Spleen (tissue), 11 donors: ENCODE data around the gene HOXB4. TPM values are rescaled to one million over a fixed set of nuclear protein-coding genes. Genes with fewer than 3 reads are reported as not detected.

Source experiments
- DNase-seq: peaks from one replicate; pipeline ENCODE4 v3.0.0-alpha.2; 2020
- H3K27ac ChIP-seq, 8 donors: fragments of 200-600 bp; sonication (generic) in 7 of 8; 1 replicate in 4 of 8; 2 replicates in 4 of 8; pipeline versions ENCODE4 v1.5.0 to v1.8.0; 2016 to 2021; ENCODE audit warnings: inconsistent platforms in 4 of 8, mild to moderate bottlenecking in 4 of 8, moderate library complexity in 1 of 8
- H3K27me3 ChIP-seq, 7 donors: fragments of 200-600 bp; sonication (generic) in 6 of 7; replicated peaks in 1 of 7; 1 replicate in 4 of 7; 2 replicates in 3 of 7; pipeline versions ENCODE4 v1.5.0 to v1.8.0; 2016 to 2021; ENCODE audit warnings: inconsistent platforms in 3 of 7, mild to moderate bottlenecking in 1 of 7
- H3K36me3 ChIP-seq, 6 donors: fragments of 200-600 bp; sonication (generic) in 5 of 6; 1 replicate in 4 of 6; 2 replicates in 2 of 6; pipeline versions ENCODE4 v1.5.0 to v1.8.0; 2016 to 2021; ENCODE audit warnings: inconsistent platforms in 2 of 6
- H3K4me1 ChIP-seq, 6 donors: fragments of 200-600 bp; sonication (generic) in 5 of 6; 1 replicate in 3 of 6; 2 replicates in 3 of 6; pipeline versions ENCODE4 v1.5.0 to v1.8.0; 2016 to 2021; ENCODE audit warnings: inconsistent platforms in 3 of 6
- H3K4me3 ChIP-seq, 8 donors: fragments of 200-600 bp; sonication (generic) in 7 of 8; 1 replicate in 4 of 8; 2 replicates in 4 of 8; pipeline versions ENCODE4 v1.5.0 to v1.8.0; 2016 to 2021; ENCODE audit warnings: inconsistent platforms in 4 of 8, mild to moderate bottlenecking in 4 of 8, moderate library complexity in 2 of 8
- H3K9me3 ChIP-seq, 8 donors: fragments of 200-600 bp; sonication (generic) in 7 of 8; 1 replicate in 4 of 8; 2 replicates in 4 of 8; pipeline versions ENCODE4 v1.5.0 to v1.8.0; 2016 to 2021; ENCODE audit warnings: inconsistent platforms in 4 of 8
- POLR2A ChIP-seq, 3 donors: fragments of 450-650 bp; IDR thresholded peaks; one replicate each; pipeline ENCODE4 v1.5.1; 2017; ENCODE audit warnings: antibody characterized with exemption in 3 of 3, mild to moderate bottlenecking in 1 of 3
- POLR2AphosphoS5 ChIP-seq, 3 donors: sonication (generic); formaldehyde crosslinking; IDR thresholded peaks; one replicate each; pipeline ENCODE4 v1.5.1; 2017; ENCODE audit warnings: antibody characterized with exemption in 3 of 3
- WGBS, 5 donors: extraction: QIAGEN DNeasy Blood & Tissue Kit in 3 of 5; methylation state at CpG; one replicate each; pipeline versions ENCODE4 v1.1.5 to v1.1.7; 2013 to 2018; 5-methylcytosine and 5-hydroxymethylcytosine counted together
- intact Hi-C: fragments of 100-400 bp; cut with DNase I; formaldehyde crosslinking; loops from one replicate; pipeline ENCODE4 v1.15.0; 2023; ENCODE audit warnings: low total_unique reads
- polyA plus RNA-seq, 3 donors: library from polyadenylated mRNA; stranded (reverse); fragments of 200-250 nt; gene quantifications; one replicate each; pipeline ENCODE4 v1.2.1, GENCODE V29; 2013
- total RNA-seq, 7 donors: library from RNA; depleted of rRNA in 3 of 7; stranded (reverse); fragments of >200 nt in 3 of 7; fragmentation: NEBNext Ultra II Directional in 4 of 7; extraction: Animal tissue kit (Norgen Biotek cat#: 25700) in 4 of 7; gene quantifications; one replicate each; pipeline versions ENCODE4 v1.1.0 to v1.2.1, GENCODE V29; 2016 to 2021
- TF ChIP-seq, protein P1 (sequence below), 11 experiments: fragments of 200-600 bp in 7 of 11; fragments of 450-650 bp in 4 of 11; sonication (generic) in 4 of 11; IDR thresholded peaks in 8 of 11; conservative IDR thresholded peaks in 3 of 11; 1 replicate in 7 of 11; 2 replicates in 4 of 11; pipeline versions ENCODE4 v1.4.0 to v1.8.0; 2016 to 2021; ENCODE audit warnings: antibody characterized with exemption in 11 of 11, inconsistent platforms in 4 of 11, mild to moderate bottlenecking in 1 of 11
- donor health status: healthy with polysubstance abuse.
- donor health status: DM: no; HTN: no; CAD: no; lungs with moderate emphysema.
- donor health status: DM: no; HTN: no; CAD: no.
- donor health status: Bipolar disorder and iron deficiency.
- donor health status: healthy.
- donor health status: DM: no; HTN: no; CAD: no.
- donor health status: DM: yes; HTN: yes; CAD: no.

The HOXB4 gene
- total and polyA plus RNA-seq, 10 donors, result 1.9 to 6.4 (median 2.7) TPM

DNA sequence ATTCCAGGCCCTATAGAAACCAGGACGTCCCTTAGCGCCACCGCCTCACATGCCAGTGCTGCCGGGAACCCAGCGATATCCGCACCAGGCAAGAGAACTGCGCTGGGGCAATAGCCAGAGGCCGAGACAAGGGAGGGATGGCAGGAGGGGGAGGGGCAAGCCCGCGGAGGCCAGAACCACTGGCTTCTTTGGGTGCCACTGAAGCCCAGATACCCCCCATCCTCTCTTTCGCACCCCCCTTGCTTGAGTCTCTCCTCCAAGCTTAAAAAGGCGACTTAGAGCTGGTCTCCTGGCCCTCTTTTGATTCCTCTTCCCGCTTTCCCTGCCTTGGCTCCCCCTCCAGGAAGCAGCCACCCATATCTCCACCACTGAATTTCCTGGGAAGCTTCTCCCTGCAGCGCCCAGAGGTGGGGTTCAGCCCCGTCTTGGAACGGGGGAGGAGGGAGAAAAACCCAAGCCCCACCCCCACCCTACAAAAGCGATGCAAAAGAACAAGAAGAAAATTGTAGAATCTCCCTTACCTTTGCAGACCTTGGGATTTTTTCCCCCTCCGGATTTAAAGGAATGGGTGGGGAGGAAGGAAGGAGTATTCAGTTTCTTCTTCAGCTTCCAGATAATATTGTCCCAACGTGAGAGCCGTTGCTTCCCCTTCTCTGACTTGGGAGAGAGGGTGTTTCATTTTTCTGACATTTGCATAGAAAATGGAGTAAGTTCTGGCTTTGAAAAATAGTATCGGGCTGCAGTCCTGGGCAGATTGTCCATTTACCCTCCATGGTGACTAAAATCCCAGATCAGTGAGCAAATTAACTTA lies 26.0 kb upstream of the HOXB4 start:
- TF ChIP-seq POLR2AphosphoS5 (IDR thresholded peaks at IDR 0.05), result peak in 2 of 3 donors; percentile 15 to 55
- no peak for TF ChIP-seq POLR2A (IDR thresholded peaks at IDR 0.05)
- TF ChIP-seq, protein P1, sequence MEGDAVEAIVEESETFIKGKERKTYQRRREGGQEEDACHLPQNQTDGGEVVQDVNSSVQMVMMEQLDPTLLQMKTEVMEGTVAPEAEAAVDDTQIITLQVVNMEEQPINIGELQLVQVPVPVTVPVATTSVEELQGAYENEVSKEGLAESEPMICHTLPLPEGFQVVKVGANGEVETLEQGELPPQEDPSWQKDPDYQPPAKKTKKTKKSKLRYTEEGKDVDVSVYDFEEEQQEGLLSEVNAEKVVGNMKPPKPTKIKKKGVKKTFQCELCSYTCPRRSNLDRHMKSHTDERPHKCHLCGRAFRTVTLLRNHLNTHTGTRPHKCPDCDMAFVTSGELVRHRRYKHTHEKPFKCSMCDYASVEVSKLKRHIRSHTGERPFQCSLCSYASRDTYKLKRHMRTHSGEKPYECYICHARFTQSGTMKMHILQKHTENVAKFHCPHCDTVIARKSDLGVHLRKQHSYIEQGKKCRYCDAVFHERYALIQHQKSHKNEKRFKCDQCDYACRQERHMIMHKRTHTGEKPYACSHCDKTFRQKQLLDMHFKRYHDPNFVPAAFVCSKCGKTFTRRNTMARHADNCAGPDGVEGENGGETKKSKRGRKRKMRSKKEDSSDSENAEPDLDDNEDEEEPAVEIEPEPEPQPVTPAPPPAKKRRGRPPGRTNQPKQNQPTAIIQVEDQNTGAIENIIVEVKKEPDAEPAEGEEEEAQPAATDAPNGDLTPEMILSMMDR (IDR thresholded peaks at IDR 0.05 in 8 of 11, conservative IDR thresholded peaks at IDR 0.05 in 3 of 11), result no peak
- peaks cover 0 to 100% (median 75%) of the 10 kb centered on the region in 7 donors for H3K27me3 ChIP-seq
- no peaks in the 10 kb centered on the region for H3K36me3 ChIP-seq
- DNase-seq, result peak; percentile 45
- 23 to 45% (median 30%) methylated on average over 21 of the region's 21 CpGs for WGBS, 5 donors
- peaks cover 7 to 35% (median 12%) of the 10 kb centered on the region in 6 donors for H3K4me1 ChIP-seq
- H3K9me3 ChIP-seq, result no peaks in the 10 kb centered on the region
- H3K4me3 ChIP-seq, result peak overlapping the region in 5 of 8 donors; percentile 19 to 62 (median 26)
- intact Hi-C loops, result no loop called here
- H3K27ac ChIP-seq, result peak overlapping the region in 4 of 8 donors; percentile 32 to 60 (median 55)

DNA sequence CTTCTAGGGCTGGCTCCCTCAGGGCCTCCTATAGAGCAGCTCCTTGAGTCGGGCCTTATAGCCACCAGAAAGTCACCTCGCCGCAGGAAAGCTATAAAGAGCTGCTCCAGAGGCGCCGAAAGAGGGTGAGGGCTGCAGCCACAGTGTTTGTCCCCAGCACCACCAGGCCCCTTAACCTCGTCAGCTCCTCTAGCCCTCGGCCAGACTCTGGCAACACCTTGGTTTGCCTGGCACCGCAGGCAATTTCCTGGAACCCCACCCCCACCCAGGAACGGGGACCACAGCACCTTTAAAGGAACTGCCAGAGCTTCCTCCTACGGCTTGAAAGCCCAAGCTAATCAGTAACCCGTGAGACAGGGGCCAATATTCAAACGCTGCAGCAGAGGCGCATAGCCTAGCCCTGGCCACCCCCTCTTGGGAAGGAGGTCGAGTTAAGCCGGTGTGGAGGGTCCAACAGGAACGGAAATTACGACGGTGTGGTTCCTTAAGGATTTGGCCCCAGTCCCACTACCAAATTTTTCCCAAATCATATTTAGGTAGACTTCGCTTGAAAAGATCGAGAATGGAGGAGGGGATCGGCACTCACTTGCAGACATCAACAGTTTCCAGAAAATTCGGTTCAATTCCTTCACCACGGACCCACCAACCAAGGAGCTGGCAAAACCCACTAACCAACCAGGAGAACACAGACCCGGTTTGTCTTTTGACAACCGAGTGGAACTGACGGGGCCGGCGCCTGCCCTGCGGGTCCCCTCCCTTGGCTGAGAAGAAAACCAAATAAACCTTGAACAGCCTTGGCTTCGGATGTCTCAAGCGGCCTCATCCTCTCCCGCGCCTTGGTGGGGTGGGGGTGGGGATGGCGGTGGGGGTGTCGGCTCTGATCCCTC lies 23.6 kb upstream of the HOXB4 start:
- Histone ChIP-seq H3K9me3 (no peaks in the 10 kb centered on the region), H3K27ac (no peak overlapping the region), H3K4me1 (peaks cover 16 to 57% (median 31%) of the 10 kb centered on the region in 6 donors), H3K4me3 (peak overlapping the region in 1 of 8 donors; percentile 62), H3K27me3 (peaks cover 2 to 100% (median 88%) of the 10 kb centered on the region in 7 donors), H3K36me3 (no peaks in the 10 kb centered on the region)
- intact Hi-C loops, result no loop called here
- 45 to 52% (median 48%) methylated on average over 35 of the region's 35 CpGs for WGBS, 5 donors
- TF ChIP-seq, protein P1 (IDR thresholded peaks at IDR 0.05 in 8 of 11, conservative IDR thresholded peaks at IDR 0.05 in 3 of 11), result no peak
- TF ChIP-seq POLR2AphosphoS5 (IDR thresholded peaks at IDR 0.05) (no peak), POLR2A (IDR thresholded peaks at IDR 0.05) (no peak)
- no peak for DNase-seq

DNA sequence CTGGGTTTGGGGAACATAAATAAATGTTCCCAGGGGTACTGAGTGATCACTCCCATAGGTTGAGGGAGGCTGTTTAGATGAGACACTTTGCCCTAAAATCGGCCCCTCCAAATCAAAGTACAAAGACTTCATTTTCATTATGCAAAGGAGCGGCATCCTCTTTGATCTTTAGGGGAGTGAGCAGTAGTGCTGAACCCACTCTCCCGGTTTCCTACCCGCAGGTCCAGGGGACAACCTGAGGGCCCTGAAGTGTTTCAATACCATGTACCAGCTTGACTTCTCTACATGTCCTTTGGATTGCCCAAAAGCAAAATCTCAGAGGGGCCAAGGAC lies 23.0 kb upstream of the HOXB4 start:
- no peaks in the 10 kb centered on the region for H3K36me3 ChIP-seq
- DNase-seq, result no peak
- TF ChIP-seq, protein P1 (IDR thresholded peaks at IDR 0.05 in 8 of 11, conservative IDR thresholded peaks at IDR 0.05 in 3 of 11), result no peak
- TF ChIP-seq POLR2A (IDR thresholded peaks at IDR 0.05) (no peak), POLR2AphosphoS5 (IDR thresholded peaks at IDR 0.05) (no peak)
- H3K27ac ChIP-seq, result no peak overlapping the region
- intact Hi-C loops, result no loop called here
- H3K27me3 ChIP-seq, result peaks cover 2 to 100% (median 88%) of the 10 kb centered on the region in 7 donors
- 83 to 96% (median 89%) methylated on average over 4 of the region's 4 CpGs for WGBS, 5 donors
- peaks cover 19 to 63% (median 37%) of the 10 kb centered on the region in 6 donors for H3K4me1 ChIP-seq
- H3K9me3 ChIP-seq, result no peaks in the 10 kb centered on the region
- no peak overlapping the region for H3K4me3 ChIP-seq
